Measurements from ENCODE around the gene ADORA1. TPM values are rescaled to one million over a fixed set of nuclear protein-coding genes. Genes with fewer than 3 reads are reported as not detected.

The ADORA1 gene
- total and polyA plus RNA-seq, 2 donors from 2014 or later, result 4.9 to 21.2 TPM

DNA sequence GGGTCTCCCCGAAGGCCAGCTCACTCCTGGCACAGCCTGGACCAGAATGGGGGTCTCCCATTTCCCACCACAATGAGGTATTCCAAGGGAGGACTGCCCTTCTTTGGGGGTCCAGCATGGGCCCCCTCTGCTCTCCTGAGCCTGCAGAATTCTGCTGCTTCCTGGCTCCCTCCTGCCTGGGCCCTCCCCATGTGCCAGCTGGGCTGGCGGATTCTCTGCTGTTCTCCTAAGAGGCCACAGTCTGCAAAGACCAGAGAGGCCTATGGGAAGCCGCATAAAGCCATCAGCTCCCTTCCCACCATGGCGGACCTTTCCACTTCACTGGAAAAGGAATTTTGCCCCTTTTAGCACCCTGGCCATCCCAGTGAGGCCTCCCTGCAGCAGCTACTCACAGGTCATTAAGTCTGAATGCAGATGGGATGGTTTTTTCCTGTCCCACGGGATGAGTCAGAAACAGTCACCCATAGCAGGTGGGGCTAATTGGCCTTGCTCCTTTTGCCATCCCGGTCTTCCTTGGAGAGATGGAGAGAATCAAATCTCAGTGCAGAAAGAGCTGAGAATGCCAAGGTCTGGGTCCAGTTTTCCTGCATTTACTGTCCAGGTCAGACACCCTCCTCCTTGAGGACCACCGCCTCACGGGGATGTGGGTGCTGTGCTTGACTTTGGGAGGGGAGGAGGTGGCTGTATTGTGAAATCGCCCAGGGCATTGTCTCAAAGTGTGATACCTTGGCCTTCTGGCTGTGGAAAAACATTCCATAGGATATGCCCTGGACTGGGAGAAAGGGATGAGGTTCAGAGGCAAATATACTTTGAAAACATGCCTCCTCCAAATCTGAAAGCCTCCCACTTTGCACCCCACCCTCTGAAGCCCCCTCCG lies 24.9 kb downstream of the ADORA1 start:
- no peak for FAIRE-seq
- intact Hi-C loops (cut with DNase I), result no loop called here

DNA sequence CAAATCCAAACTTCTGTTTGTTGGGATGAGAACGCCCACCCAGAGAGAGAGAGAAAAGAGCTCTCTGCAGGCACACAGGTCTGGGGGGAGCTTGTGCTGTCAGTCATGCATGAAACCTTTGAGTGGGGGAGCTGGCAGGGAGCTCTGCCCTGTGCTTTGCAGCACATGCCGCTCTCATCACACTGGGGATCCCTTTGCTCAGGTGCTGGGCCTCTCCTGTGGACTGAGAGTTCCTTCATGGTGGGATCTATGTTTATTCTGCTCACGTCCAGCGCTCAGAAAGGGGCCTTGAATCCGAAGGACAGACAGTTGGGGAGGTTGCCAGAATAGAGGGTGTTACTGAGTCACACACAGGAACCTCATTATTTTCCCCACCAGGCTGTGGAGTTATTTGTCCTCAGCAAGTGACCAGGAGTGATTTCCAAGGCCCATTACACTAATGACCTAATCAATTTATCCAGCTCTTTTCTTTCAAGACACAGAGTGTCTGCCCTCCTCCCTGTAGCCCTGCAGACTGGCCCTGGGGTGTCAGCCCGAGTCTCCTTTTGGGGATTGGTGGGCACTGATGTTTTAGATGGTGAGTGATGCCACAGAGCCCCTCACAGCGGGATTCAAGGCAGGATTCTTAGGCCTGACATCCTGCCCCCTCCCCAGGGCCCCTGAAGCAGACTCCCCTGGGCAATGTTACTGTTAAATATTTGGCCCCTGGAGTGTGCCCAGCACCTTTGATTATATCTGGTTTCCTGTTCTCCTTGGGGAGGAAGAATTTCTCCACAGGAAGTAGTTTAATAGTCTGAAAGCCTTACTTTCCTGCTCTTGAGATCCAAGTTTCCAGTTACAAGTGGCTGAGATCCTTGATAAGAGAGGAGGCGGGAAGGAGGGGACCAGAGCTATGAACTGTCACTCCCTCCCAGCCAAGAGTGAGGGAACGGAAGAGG lies 25.8 kb downstream of the ADORA1 start:
- intact Hi-C loops (cut with DNase I), result no loop called here
- Histone ChIP-seq H3K9ac (ENCODE audit: low read length in 3 of 3) (peak overlapping the region in 1 of 3 donors; percentile 10), H3K27me3 (ENCODE audit: control insufficient read depth, insufficient read depth, low read length) (no peaks in the 10 kb centered on the region), H3K9me3 (ENCODE audit: control insufficient read depth in 2 of 3, insufficient read depth in 1 of 3, low read length in 3 of 3) (no peaks in the 10 kb centered on the region), H3K4me3 (ENCODE audit: low read length in 3 of 3) (no peak overlapping the region), H3K4me1 (ENCODE audit: control insufficient read depth in 2 of 3, insufficient read depth in 2 of 3, low read depth in 1 of 3, low read length in 3 of 3) (peaks cover 2 to 17% (median 14%) of the 10 kb centered on the region in 3 donors), H3K36me3 (ENCODE audit: control insufficient read depth in 2 of 3, insufficient read depth in 3 of 3, low read length in 3 of 3) (no peaks in the 10 kb centered on the region), H3K27ac (ENCODE audit: low read depth in 2 of 2, low read length in 2 of 2) (peak overlapping the region in 1 of 2 donors; percentile 28)
- DNase-seq (peak; percentile 40 to 87 (median 79)), FAIRE-seq (no peak)
- TF ChIP-seq, protein P1, sequence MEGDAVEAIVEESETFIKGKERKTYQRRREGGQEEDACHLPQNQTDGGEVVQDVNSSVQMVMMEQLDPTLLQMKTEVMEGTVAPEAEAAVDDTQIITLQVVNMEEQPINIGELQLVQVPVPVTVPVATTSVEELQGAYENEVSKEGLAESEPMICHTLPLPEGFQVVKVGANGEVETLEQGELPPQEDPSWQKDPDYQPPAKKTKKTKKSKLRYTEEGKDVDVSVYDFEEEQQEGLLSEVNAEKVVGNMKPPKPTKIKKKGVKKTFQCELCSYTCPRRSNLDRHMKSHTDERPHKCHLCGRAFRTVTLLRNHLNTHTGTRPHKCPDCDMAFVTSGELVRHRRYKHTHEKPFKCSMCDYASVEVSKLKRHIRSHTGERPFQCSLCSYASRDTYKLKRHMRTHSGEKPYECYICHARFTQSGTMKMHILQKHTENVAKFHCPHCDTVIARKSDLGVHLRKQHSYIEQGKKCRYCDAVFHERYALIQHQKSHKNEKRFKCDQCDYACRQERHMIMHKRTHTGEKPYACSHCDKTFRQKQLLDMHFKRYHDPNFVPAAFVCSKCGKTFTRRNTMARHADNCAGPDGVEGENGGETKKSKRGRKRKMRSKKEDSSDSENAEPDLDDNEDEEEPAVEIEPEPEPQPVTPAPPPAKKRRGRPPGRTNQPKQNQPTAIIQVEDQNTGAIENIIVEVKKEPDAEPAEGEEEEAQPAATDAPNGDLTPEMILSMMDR (IDR thresholded peaks at IDR 0.05; ENCODE audit: borderline replicate concordance, extremely low read depth, insufficient read depth), result no peak

More for the DNA sequence above, 24.9 kb downstream of the ADORA1 start:
- TF ChIP-seq, protein P1 (IDR thresholded peaks at IDR 0.05; ENCODE audit: borderline replicate concordance, extremely low read depth, insufficient read depth), result no peak
- peak; percentile 64 to 93 (median 88) for DNase-seq
- Histone ChIP-seq H3K27me3 (ENCODE audit: control insufficient read depth, insufficient read depth, low read length) (no peaks in the 10 kb centered on the region), H3K4me3 (ENCODE audit: low read length in 3 of 3) (no peak overlapping the region), H3K4me1 (ENCODE audit: control insufficient read depth in 2 of 3, insufficient read depth in 2 of 3, low read depth in 1 of 3, low read length in 3 of 3) (peaks cover 2 to 17% (median 14%) of the 10 kb centered on the region in 3 donors), H3K36me3 (ENCODE audit: control insufficient read depth in 2 of 3, insufficient read depth in 3 of 3, low read length in 3 of 3) (no peaks in the 10 kb centered on the region), H3K27ac (ENCODE audit: low read depth in 2 of 2, low read length in 2 of 2) (no peak overlapping the region), H3K9ac (ENCODE audit: low read length in 3 of 3) (no peak overlapping the region), H3K9me3 (ENCODE audit: control insufficient read depth in 2 of 3, insufficient read depth in 1 of 3, low read length in 3 of 3) (no peaks in the 10 kb centered on the region)

DNA sequence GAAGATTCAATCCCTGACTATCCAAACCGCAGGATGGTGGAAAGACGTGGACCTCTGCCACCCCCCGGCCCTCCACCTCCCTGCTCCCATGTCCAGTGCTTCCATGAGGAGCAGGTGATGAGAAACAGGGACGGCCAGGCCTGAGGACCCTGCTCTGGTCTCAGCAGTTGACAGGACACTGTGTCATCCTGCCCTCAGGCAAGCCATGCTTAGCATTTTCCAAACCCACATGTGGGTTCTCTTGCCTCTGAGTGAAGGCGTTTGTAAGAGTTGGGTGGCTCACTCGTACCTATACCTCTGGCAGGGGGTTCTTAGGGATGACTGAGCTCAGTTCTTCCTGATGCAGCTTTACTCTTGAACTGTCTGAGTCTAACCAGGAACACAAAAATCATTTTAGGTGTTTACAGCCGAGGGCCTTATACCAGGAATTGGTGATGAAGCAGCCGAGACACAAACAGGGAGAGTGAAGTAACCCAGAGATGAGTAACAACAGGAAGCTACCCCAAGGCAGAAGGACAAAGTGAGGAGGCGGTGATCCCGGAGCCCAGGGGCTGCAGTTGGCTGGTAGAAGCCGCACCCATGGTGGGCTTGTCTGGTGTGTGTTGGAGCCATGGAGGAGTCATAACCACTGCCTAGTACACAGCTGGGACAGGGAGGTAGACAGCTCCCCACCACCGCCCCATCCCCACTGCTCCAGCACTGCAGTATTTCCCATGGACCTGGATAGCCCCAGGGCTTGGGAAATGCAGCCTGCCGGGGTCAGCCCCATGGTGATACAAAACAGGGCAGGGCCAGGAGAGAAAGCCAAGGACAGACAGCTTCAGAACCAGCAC lies 26.7 kb downstream of the ADORA1 start:
- peak in 1 of 5 donors; percentile 74 for DNase-seq
- no peaks in the 10 kb centered on the region for H3K9me3 ChIP-seq (ENCODE audit: control insufficient read depth in 2 of 3, insufficient read depth in 1 of 3, low read length in 3 of 3)
- H3K27me3 ChIP-seq (ENCODE audit: control insufficient read depth, insufficient read depth, low read length), result no peaks in the 10 kb centered on the region
- H3K4me3 ChIP-seq (ENCODE audit: low read length in 3 of 3), result no peak overlapping the region
- intact Hi-C loops (cut with DNase I), result no loop called here
- H3K27ac ChIP-seq (ENCODE audit: low read depth in 2 of 2, low read length in 2 of 2), result peak overlapping the region in 1 of 2 donors; percentile 28
- no peaks in the 10 kb centered on the region for H3K36me3 ChIP-seq (ENCODE audit: control insufficient read depth in 2 of 3, insufficient read depth in 3 of 3, low read length in 3 of 3)
- peak overlapping the region in 1 of 3 donors; percentile 10 for H3K9ac ChIP-seq (ENCODE audit: low read length in 3 of 3)
- TF ChIP-seq, protein P1 (IDR thresholded peaks at IDR 0.05; ENCODE audit: borderline replicate concordance, extremely low read depth, insufficient read depth), result no peak
- H3K4me1 ChIP-seq (ENCODE audit: control insufficient read depth in 2 of 3, insufficient read depth in 2 of 3, low read depth in 1 of 3, low read length in 3 of 3), result peaks cover 2 to 17% (median 14%) of the 10 kb centered on the region in 3 donors
- no peak for FAIRE-seq
